ENCODE results near the gene TMEM87B. TPM values are rescaled to one million over a fixed set of nuclear protein-coding genes. Genes with fewer than 3 reads are reported as not detected.

Gene TMEM87B
- total and polyA plus RNA-seq, 4 donors = 11.2 to 26.4 (median 18.1) TPM

DNA sequence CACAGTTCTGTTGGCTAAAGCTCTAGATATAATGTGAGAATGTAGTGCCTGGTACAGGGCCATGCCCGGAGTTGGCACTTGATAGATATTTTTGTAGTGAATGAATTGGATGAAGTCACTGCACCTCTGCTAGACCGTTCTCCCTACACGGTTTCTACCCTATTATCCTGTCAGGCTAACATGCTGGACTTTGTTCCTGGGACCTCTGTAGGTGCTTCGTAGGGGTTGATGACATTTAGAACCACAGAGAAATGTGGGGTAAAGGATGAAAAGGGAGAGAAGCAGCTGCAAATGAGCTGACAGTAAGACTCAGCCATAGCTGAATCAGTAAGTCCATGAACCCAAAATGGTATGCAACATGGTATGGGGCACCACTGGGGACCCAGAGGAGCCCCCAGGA lies 79.1 kb downstream of the TMEM87B start:
- TF ChIP-seq CTCF (IDR thresholded peaks at IDR 0.05; ENCODE audit: control extremely low read depth, extremely low read depth) = no peak
- DNase-seq (no peak), ATAC-seq (ENCODE audit: insufficient read depth, low FRiP score) (no peak)
- Histone ChIP-seq H3K4me3 (no peak overlapping the region), H3K4me1 (ENCODE audit: control insufficient read depth in 5 of 5, insufficient read depth in 5 of 5, low read length in 5 of 5) (peaks cover 0 to 6% (median 3%) of the 10 kb centered on the region in 5 donors), H3K36me3 (ENCODE audit: control insufficient read depth in 4 of 4, insufficient read depth in 4 of 4, low read length in 4 of 4) (no peaks in the 10 kb centered on the region), H3K27me3 (ENCODE audit: control insufficient read depth in 3 of 3, insufficient read depth in 3 of 3, low read length in 2 of 3) (no peaks in the 10 kb centered on the region), H3K9me3 (ENCODE audit: control insufficient read depth in 4 of 4, insufficient read depth in 3 of 4, low read length in 3 of 4) (no peaks in the 10 kb centered on the region), H3K27ac (ENCODE audit: low read depth in 1 of 2, low read length in 1 of 2) (no peak overlapping the region), H3K9ac (ENCODE audit: insufficient read depth in 1 of 2, low read length in 2 of 2) (no peak overlapping the region)
- 91 to 93% methylated on average over 4 of the region's 4 CpGs for WGBS, 2 donors

- Histone ChIP-seq H3K9me3 (ENCODE audit: control insufficient read depth in 4 of 4, insufficient read depth in 3 of 4, low read length in 3 of 4) (no peaks in the 10 kb centered on the region), H3K27me3 (ENCODE audit: control insufficient read depth in 3 of 3, insufficient read depth in 3 of 3, low read length in 2 of 3) (peaks cover 0 to 3% (median 0%) of the 10 kb centered on the region in 3 donors), H3K9ac (ENCODE audit: insufficient read depth in 1 of 2, low read length in 2 of 2) (no peak overlapping the region), H3K27ac (ENCODE audit: low read depth in 1 of 2, low read length in 1 of 2) (no peak overlapping the region), H3K4me3 (no peak overlapping the region), H3K4me1 (ENCODE audit: control insufficient read depth in 5 of 5, insufficient read depth in 5 of 5, low read length in 5 of 5) (peaks cover 0 to 6% (median 3%) of the 10 kb centered on the region in 5 donors), H3K36me3 (ENCODE audit: control insufficient read depth in 4 of 4, insufficient read depth in 4 of 4, low read length in 4 of 4) (no peaks in the 10 kb centered on the region)
- ATAC-seq (ENCODE audit: insufficient read depth, low FRiP score) (no peak), DNase-seq (no peak)
- WGBS, 2 donors = 93 to 97% methylated on average over 5 of the region's 5 CpGs
- no peak for TF ChIP-seq CTCF (IDR thresholded peaks at IDR 0.05; ENCODE audit: control extremely low read depth, extremely low read depth)
Observed at GRCh38 chr2:112136096-112136495, 81.0 kb downstream of the TMEM87B start.

GRCh38 chr2:112137516-112138158 lies 82.6 kb downstream of the TMEM87B start:
- no peaks in the 10 kb centered on the region for H3K9me3 ChIP-seq (ENCODE audit: control insufficient read depth in 4 of 4, insufficient read depth in 3 of 4, low read length in 3 of 4)
- peak in 2 of 3 donors; percentile 34 to 41 for DNase-seq
- H3K4me3 ChIP-seq = no peak overlapping the region
- H3K4me1 ChIP-seq (ENCODE audit: control insufficient read depth in 5 of 5, insufficient read depth in 5 of 5, low read length in 5 of 5) = peaks cover 0 to 6% (median 3%) of the 10 kb centered on the region in 5 donors
- peak overlapping the region in 1 of 2 donors; percentile 30 for H3K9ac ChIP-seq (ENCODE audit: insufficient read depth in 1 of 2, low read length in 2 of 2)
- 23 to 26% methylated on average over 15 of the region's 15 CpGs for WGBS, 2 donors
- H3K36me3 ChIP-seq (ENCODE audit: control insufficient read depth in 4 of 4, insufficient read depth in 4 of 4, low read length in 4 of 4) = no peaks in the 10 kb centered on the region
- TF ChIP-seq CTCF (IDR thresholded peaks at IDR 0.05; ENCODE audit: control extremely low read depth, extremely low read depth) = no peak
- peak; percentile 19 for ATAC-seq (ENCODE audit: insufficient read depth, low FRiP score)
- no peak overlapping the region for H3K27ac ChIP-seq (ENCODE audit: low read depth in 1 of 2, low read length in 1 of 2)
- peaks cover 0 to 8% (median 0%) of the 10 kb centered on the region in 3 donors for H3K27me3 ChIP-seq (ENCODE audit: control insufficient read depth in 3 of 3, insufficient read depth in 3 of 3, low read length in 2 of 3)
